ENCODE data around the gene ENAH. TPM values are rescaled to one million over a fixed set of nuclear protein-coding genes. Genes with fewer than 3 reads are reported as not detected.

Gene ENAH
- total and polyA plus RNA-seq, 2 experiments from 2014 or later, result 109 to 184 TPM

DNA sequence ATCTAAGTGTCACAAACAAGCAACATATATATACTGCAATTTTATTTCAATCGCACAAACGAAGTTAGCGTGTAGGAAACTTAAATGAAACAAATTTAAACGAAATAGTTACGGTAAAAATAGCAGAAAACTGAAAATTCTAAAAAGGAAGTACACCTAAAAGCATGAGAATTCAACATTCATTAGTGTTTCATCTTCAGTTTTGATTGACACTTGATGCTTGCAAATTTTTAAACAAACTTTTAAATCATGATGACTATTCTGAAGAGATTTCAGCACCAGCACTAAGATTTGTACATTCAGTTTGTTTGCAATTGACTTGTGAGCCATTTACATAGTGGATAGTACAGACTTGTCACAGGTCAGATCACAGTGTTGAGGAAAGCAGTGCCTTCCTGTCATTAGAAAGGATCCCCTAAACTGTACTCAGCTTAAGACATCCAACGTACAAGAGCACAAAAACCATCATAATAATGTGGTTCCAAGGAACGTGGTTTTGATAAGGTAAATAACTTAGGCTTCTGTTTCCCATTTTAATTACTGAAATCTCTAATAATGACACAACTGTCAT is 158.0 kb downstream of the ENAH start:
- Histone ChIP-seq H3F3A (replicated peaks; ENCODE audit: low read depth) (no peaks in the 10 kb centered on the region), H3K9me2 (ENCODE audit: insufficient read depth) (no peaks in the 10 kb centered on the region), H4K20me1 (replicated peaks; ENCODE audit: insufficient read depth) (no peaks in the 10 kb centered on the region), H3K27ac (ENCODE audit: low read depth) (no peak overlapping the region), H3K4me3 (no peak overlapping the region), H3K27me3 (ENCODE audit: insufficient read depth) (no peaks in the 10 kb centered on the region), H3K36me3 (ENCODE audit: insufficient read depth) (peaks cover 4% of the 10 kb centered on the region; the same call in 1 of the 2 replicates), H3K4me2 (no peak overlapping the region), H3K79me2 (replicated peaks; ENCODE audit: insufficient read depth) (no peaks in the 10 kb centered on the region), H3K4me1 (ENCODE audit: insufficient read depth) (peaks cover 4% of the 10 kb centered on the region; the same call in 1 of the 2 replicates), H2AFZ (no peak overlapping the region)
- DNase-seq (ENCODE audit: low spot score) (no peak), ATAC-seq (no peak)
- peaks cover 8% of the 10 kb centered on the region for H3K27me3 Mint-ChIP-seq (ENCODE audit: insufficient read depth, low read depth, poor library complexity)
- no peak overlapping the region for H3K27ac Mint-ChIP-seq
- no peak overlapping the region for H3K4me3 Mint-ChIP-seq
- H3K36me3 Mint-ChIP-seq (ENCODE audit: low read depth), result peaks cover 37% of the 10 kb centered on the region
- TF ChIP-seq POLR2AphosphoS5 (IDR thresholded peaks at IDR 0.05; ENCODE audit: low read depth) (no peak), STAT1 (IDR thresholded peaks at IDR 0.05; ENCODE audit: unreplicated experiment) (no peak), NANOG (IDR thresholded peaks at IDR 0.05; ENCODE audit: borderline replicate concordance) (no peak), EZH2phosphoT487 (IDR thresholded peaks at IDR 0.05; ENCODE audit: unreplicated experiment) (no peak), REST (IDR thresholded peaks at IDR 0.05; ENCODE audit: unreplicated experiment) (no peak), EZH2 (IDR thresholded peaks at IDR 0.05; ENCODE audit: low read depth, unreplicated experiment) (no peak), ZNF114 (CRISPR knock-in tag; IDR thresholded peaks at IDR 0.05) (no peak), ZNF331 (CRISPR knock-in tag; IDR thresholded peaks at IDR 0.05; ENCODE audit: low read depth) (no peak), JUNB (IDR thresholded peaks at IDR 0.05; ENCODE audit: unreplicated experiment) (no peak), CTCF (conservative IDR thresholded peaks at IDR 0.05; ENCODE audit: low read depth in 2 of 2) (no peak), CREB1 (CRISPR knock-in tag; IDR thresholded peaks at IDR 0.05; ENCODE audit: low read depth) (no peak)
- TF ChIP-seq, protein P1, sequence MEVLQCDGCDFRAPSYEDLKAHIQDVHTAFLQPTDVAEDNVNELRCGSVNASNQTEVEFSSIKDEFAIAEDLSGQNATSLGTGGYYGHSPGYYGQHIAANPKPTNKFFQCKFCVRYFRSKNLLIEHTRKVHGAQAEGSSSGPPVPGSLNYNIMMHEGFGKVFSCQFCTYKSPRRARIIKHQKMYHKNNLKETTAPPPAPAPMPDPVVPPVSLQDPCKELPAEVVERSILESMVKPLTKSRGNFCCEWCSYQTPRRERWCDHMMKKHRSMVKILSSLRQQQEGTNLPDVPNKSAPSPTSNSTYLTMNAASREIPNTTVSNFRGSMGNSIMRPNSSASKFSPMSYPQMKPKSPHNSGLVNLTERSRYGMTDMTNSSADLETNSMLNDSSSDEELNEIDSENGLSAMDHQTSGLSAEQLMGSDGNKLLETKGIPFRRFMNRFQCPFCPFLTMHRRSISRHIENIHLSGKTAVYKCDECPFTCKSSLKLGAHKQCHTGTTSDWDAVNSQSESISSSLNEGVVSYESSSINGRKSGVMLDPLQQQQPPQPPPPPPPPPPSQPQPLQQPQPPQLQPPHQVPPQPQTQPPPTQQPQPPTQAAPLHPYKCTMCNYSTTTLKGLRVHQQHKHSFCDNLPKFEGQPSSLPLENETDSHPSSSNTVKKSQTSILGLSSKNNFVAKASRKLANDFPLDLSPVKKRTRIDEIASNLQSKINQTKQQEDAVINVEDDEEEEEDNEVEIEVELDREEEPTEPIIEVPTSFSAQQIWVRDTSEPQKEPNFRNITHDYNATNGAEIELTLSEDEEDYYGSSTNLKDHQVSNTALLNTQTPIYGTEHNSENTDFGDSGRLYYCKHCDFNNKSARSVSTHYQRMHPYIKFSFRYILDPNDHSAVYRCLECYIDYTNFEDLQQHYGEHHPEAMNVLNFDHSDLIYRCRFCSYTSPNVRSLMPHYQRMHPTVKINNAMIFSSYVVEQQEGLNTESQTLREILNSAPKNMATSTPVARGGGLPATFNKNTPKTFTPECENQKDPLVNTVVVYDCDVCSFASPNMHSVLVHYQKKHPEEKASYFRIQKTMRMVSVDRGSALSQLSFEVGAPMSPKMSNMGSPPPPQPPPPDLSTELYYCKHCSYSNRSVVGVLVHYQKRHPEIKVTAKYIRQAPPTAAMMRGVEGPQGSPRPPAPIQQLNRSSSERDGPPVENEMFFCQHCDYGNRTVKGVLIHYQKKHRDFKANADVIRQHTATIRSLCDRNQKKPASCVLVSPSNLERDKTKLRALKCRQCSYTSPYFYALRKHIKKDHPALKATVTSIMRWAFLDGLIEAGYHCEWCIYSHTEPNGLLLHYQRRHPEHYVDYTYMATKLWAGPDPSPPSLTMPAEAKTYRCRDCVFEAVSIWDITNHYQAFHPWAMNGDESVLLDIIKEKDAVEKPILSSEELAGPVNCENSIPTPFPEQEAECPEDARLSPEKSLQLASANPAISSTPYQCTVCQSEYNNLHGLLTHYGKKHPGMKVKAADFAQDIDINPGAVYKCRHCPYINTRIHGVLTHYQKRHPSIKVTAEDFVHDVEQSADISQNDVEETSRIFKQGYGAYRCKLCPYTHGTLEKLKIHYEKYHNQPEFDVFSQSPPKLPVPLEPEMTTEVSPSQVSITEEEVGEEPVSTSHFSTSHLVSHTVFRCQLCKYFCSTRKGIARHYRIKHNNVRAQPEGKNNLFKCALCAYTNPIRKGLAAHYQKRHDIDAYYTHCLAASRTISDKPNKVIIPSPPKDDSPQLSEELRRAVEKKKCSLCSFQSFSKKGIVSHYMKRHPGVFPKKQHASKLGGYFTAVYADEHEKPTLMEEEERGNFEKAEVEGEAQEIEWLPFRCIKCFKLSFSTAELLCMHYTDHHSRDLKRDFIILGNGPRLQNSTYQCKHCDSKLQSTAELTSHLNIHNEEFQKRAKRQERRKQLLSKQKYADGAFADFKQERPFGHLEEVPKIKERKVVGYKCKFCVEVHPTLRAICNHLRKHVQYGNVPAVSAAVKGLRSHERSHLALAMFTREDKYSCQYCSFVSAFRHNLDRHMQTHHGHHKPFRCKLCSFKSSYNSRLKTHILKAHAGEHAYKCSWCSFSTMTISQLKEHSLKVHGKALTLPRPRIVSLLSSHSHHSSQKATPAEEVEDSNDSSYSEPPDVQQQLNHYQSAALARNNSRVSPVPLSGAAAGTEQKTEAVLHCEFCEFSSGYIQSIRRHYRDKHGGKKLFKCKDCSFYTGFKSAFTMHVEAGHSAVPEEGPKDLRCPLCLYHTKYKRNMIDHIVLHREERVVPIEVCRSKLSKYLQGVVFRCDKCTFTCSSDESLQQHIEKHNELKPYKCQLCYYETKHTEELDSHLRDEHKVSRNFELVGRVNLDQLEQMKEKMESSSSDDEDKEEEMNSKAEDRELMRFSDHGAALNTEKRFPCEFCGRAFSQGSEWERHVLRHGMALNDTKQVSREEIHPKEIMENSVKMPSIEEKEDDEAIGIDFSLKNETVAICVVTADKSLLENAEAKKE (CRISPR knock-in tag; IDR thresholded peaks at IDR 0.05), result no peak
- TF ChIP-seq, protein P2, sequence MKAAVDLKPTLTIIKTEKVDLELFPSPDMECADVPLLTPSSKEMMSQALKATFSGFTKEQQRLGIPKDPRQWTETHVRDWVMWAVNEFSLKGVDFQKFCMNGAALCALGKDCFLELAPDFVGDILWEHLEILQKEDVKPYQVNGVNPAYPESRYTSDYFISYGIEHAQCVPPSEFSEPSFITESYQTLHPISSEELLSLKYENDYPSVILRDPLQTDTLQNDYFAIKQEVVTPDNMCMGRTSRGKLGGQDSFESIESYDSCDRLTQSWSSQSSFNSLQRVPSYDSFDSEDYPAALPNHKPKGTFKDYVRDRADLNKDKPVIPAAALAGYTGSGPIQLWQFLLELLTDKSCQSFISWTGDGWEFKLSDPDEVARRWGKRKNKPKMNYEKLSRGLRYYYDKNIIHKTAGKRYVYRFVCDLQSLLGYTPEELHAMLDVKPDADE (IDR thresholded peaks at IDR 0.05), result no peak
- no peaks in the 10 kb centered on the region for H3K9me3 Mint-ChIP-seq
- peaks cover 30% of the 10 kb centered on the region for H3K4me1 Mint-ChIP-seq
